CD4-positive, alpha-beta T cell (primary cell): ENCODE data around the gene TULP4. TPM values are rescaled to one million over a fixed set of nuclear protein-coding genes. Genes with fewer than 3 reads are reported as not detected.

Experiments
- ATAC-seq: fragments of 200-7000 bp; cut with Tn5 transposase; one replicate; pipeline ENCODE4 v1.10.0; 2022; ENCODE audit warnings: mild to moderate bottlenecking; ENCODE audit not compliant: poor library complexity
- CTCF ChIA-PET: fragments of 350-600 bp; sonication (Branson Sonifier 250); formaldehyde crosslinking; loops from one replicate; lab custom pipeline; 2021; ENCODE audit warnings: antibody characterized with exemption, inconsistent platforms; lab: Charles Lee
- POLR2A ChIA-PET: fragments of 350-600 bp; sonication (Branson Sonifier 250); formaldehyde crosslinking; loops from one replicate; lab custom pipeline; 2021; ENCODE audit warnings: antibody characterized with exemption, inconsistent platforms; lab: Charles Lee
- DNase-seq, 14 experiments: peaks; one replicate each; pipeline ENCODE4 v3.0.0-alpha.2; 2013 to 2020; ENCODE audit warnings: mixed read lengths in 2 of 14
- H3K27ac ChIP-seq, 2 donors: one replicate each; pipeline versions ENCODE4 v1.5.1 to v1.7.0; 2013; ENCODE audit warnings: low read length in 2 of 2, low read depth in 1 of 2, mild to moderate bottlenecking in 1 of 2
- H3K27me3 ChIP-seq, 2 experiments: 1 replicate in 1 of 2; 2 replicates in 1 of 2; pipeline versions ENCODE4 v1.6.1 to v1.7.0; 2013; ENCODE audit warnings: low read length in 2 of 2, control low read depth in 1 of 2, mild to moderate bottlenecking in 1 of 2, moderate library complexity in 1 of 2; ENCODE audit not compliant: insufficient read depth in 2 of 2, control insufficient read depth in 1 of 2
- H3K36me3 ChIP-seq: one replicate; pipeline ENCODE4 v1.6.1; 2013; ENCODE audit warnings: low read length, control low read depth; ENCODE audit not compliant: insufficient read depth
- H3K4me1 ChIP-seq: one replicate; pipeline ENCODE4 v1.6.1; 2013; ENCODE audit warnings: low read length, control low read depth; ENCODE audit not compliant: insufficient read depth
- H3K4me3 ChIP-seq: one replicate; pipeline ENCODE4 v1.5.1; 2013; ENCODE audit warnings: mild to moderate bottlenecking, low read length, moderate library complexity
- H3K9me3 ChIP-seq, 2 experiments: 1 replicate in 1 of 2; 2 replicates in 1 of 2; pipeline versions ENCODE4 v1.6.1 to v1.7.0; 2013; ENCODE audit warnings: low read length in 2 of 2, mild to moderate bottlenecking in 2 of 2, control low read depth in 1 of 2, moderate library complexity in 1 of 2; ENCODE audit not compliant: control insufficient read depth in 1 of 2, insufficient read depth in 1 of 2
- H3K27ac Mint-ChIP-seq: one replicate; pipeline ENCODE4 v1.8.0; 2020; ENCODE audit warnings: mixed read lengths
- H3K27me3 Mint-ChIP-seq: one replicate; pipeline ENCODE4 v1.8.0; 2021; ENCODE audit warnings: mixed read lengths
- H3K36me3 Mint-ChIP-seq: one replicate; pipeline ENCODE4 v1.8.0; 2021; ENCODE audit warnings: low read depth, mixed read lengths
- H3K4me1 Mint-ChIP-seq: one replicate; pipeline ENCODE4 v1.8.0; 2021; ENCODE audit warnings: low read depth, mixed read lengths
- H3K4me3 Mint-ChIP-seq: one replicate; pipeline ENCODE4 v1.8.0; 2020; ENCODE audit warnings: mild to moderate bottlenecking, mixed read lengths
- H3K9me3 Mint-ChIP-seq: one replicate; pipeline ENCODE4 v1.8.0; 2020; ENCODE audit warnings: mixed read lengths
- intact Hi-C, 2 experiments: fragments of 100-400 bp; cut with DNase I in 1 of 2; cut with micrococcal nuclease in 1 of 2; formaldehyde crosslinking; loops; one replicate each; pipeline versions ENCODE4 v1.15.1 to v1.9.0; 2023 to 2025; cut with DNase I, micrococcal nuclease
- total RNA-seq, 174 experiments: library from RNA in 2 of 174; stranded (reverse) in 2 of 174; gene quantifications; one replicate each; pipeline ENCODE4 v1.2.3 and lab custom pipeline; 2021 to 2026
- TF ChIP-seq, protein P1 (sequence below): fragments of 200-600 bp; IDR thresholded peaks from one replicate; pipeline ENCODE4 v1.8.0; 2022; ENCODE audit warnings: antibody characterized with exemption, mild to moderate bottlenecking

TULP4 gene
- total RNA-seq, 2 experiments from 2014 or later, result 66.1 to 68.2 TPM

DNA sequence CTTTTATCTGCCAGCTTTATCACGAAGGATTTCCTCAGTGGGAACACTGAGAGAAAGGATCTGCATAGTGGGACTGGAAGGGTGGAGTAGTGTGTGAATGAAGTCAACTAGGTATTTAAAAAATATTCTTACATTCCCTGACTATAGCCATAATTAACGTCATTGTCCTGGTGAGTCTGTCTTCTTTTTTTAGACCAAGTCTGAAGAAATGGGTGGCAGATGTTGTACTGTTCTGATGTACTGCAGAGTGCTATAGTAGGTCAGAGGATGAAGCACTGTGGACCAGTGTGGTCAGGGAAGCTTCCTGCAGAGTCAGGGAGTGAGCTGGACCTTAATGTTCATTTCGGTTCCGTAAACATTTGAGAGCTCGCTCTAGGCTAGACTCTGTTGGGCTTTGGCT lies 11.9 kb downstream of the TULP4 start:
- Mint-ChIP-seq H3K4me1 (peaks cover 68% of the 10 kb centered on the region), H3K4me3 (no peak overlapping the region), H3K9me3 (no peaks in the 10 kb centered on the region), H3K27me3 (no peaks in the 10 kb centered on the region), H3K36me3 (peaks cover 28% of the 10 kb centered on the region), H3K27ac (no peak overlapping the region)
- Histone ChIP-seq H3K4me1 (no peaks in the 10 kb centered on the region), H3K4me3 (no peak overlapping the region), H3K9me3 (no peaks in the 10 kb centered on the region), H3K27me3 (no peaks in the 10 kb centered on the region), H3K27ac (no peak overlapping the region), H3K36me3 (no peaks in the 10 kb centered on the region)
- ATAC-seq, result no peak
- ChIA-PET POLR2A (no interaction called here), CTCF (no interaction called here)
- no peak for DNase-seq
- TF ChIP-seq, protein P1, sequence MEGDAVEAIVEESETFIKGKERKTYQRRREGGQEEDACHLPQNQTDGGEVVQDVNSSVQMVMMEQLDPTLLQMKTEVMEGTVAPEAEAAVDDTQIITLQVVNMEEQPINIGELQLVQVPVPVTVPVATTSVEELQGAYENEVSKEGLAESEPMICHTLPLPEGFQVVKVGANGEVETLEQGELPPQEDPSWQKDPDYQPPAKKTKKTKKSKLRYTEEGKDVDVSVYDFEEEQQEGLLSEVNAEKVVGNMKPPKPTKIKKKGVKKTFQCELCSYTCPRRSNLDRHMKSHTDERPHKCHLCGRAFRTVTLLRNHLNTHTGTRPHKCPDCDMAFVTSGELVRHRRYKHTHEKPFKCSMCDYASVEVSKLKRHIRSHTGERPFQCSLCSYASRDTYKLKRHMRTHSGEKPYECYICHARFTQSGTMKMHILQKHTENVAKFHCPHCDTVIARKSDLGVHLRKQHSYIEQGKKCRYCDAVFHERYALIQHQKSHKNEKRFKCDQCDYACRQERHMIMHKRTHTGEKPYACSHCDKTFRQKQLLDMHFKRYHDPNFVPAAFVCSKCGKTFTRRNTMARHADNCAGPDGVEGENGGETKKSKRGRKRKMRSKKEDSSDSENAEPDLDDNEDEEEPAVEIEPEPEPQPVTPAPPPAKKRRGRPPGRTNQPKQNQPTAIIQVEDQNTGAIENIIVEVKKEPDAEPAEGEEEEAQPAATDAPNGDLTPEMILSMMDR, result no peak
- intact Hi-C loops, result no loop called here

DNA sequence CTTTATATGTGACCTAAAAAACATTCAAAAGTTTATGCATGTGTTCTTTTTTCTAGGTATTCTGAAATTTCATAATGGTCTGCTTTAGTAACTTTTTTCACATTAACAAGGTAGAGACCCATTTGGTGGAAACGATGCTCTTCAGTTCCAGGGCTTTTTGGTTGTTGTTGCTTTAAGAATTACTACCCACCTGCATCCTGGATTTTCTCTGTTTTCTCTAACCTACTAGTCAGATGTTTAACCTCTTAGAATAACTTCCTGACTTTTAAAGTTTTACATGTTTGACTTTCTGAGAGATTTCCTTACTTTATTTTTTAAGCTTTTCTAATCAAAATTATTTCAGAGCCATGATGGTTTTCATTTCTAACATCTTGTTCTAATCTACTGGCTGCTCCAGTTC lies 14.9 kb downstream of the TULP4 start:
- CTCF ChIA-PET, result no interaction called here
- no peaks in the 10 kb centered on the region for H3K27me3 ChIP-seq
- TF ChIP-seq, protein P1, result no peak
- no peak overlapping the region for H3K27ac ChIP-seq
- POLR2A ChIA-PET, result no interaction called here
- ATAC-seq (no peak), DNase-seq (no peak)
- H3K9me3 ChIP-seq, result no peaks in the 10 kb centered on the region
- H3K27ac Mint-ChIP-seq, result no peak overlapping the region
- no peaks in the 10 kb centered on the region for H3K36me3 ChIP-seq
- H3K4me1 Mint-ChIP-seq, result peaks cover 63% of the 10 kb centered on the region
- H3K4me3 Mint-ChIP-seq, result no peak overlapping the region
- H3K4me1 ChIP-seq, result no peaks in the 10 kb centered on the region
- H3K36me3 Mint-ChIP-seq, result peaks cover 11% of the 10 kb centered on the region
- no peak overlapping the region for H3K4me3 ChIP-seq
- intact Hi-C loops, result no loop called here
- H3K9me3 Mint-ChIP-seq, result peaks cover 1% of the 10 kb centered on the region
- no peaks in the 10 kb centered on the region for H3K27me3 Mint-ChIP-seq

DNA sequence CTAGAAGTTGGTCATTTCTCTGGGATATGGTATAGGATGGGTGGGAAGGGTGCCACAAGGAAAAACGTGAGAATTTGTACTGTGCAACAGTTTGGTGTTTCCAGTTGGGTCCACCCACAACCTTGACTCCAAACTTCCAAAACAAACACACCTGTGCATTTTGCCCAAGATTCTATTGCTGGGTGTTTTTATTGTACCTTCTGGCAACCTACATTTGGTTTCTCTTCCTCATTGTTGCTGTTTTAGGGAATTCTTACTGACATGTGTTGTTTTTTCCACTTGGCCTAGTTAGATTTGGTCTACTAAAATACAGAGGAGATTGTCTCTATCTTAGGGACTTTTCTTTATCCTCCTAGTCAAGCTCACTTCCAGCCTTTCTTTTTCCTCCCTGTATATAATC lies 16.7 kb downstream of the TULP4 start:
- ATAC-seq, result no peak
- Mint-ChIP-seq H3K27ac (no peak overlapping the region), H3K36me3 (peaks cover 26% of the 10 kb centered on the region), H3K27me3 (no peaks in the 10 kb centered on the region), H3K9me3 (peaks cover 5% of the 10 kb centered on the region), H3K4me1 (peaks cover 47% of the 10 kb centered on the region), H3K4me3 (no peak overlapping the region)
- H3K36me3 ChIP-seq, result no peaks in the 10 kb centered on the region
- CTCF ChIA-PET, result interaction anchor here (0.6 kb wide), 1 partner anchor 826 kb away, joined by 4 read pairs; no protein-coding TSS in a partner anchor
- intact Hi-C loops, result no loop called here
- H3K9me3 ChIP-seq, result peaks cover 0 to 9% of the 10 kb centered on the region in 2 experiments
- H3K4me3 ChIP-seq, result no peak overlapping the region
- no peaks in the 10 kb centered on the region for H3K4me1 ChIP-seq
- H3K27ac ChIP-seq, result no peak overlapping the region
- TF ChIP-seq, protein P1, result no peak
- no peaks in the 10 kb centered on the region for H3K27me3 ChIP-seq
- POLR2A ChIA-PET, result no interaction called here
- DNase-seq, result no peak
